GM19023 (cell line): Measurements from ENCODE around the gene MGARP.
A peak's percentile ranks its signal among the peaks of the same experiment; 100 is the strongest.
"Not testable (repeated sequence)": the region's sequence is repeated elsewhere in the genome, so short reads cannot be mapped to it uniquely, and the experiment has no call there.

Experiments
- ATAC-seq: cut with Tn5 transposase; IDR thresholded peaks from one replicate; pipeline ENCODE4 v1.9.1; 2021; ENCODE audit warnings: mild to moderate bottlenecking, moderate library complexity; ENCODE audit not compliant: unreplicated experiment

Gene MGARP

DNA sequence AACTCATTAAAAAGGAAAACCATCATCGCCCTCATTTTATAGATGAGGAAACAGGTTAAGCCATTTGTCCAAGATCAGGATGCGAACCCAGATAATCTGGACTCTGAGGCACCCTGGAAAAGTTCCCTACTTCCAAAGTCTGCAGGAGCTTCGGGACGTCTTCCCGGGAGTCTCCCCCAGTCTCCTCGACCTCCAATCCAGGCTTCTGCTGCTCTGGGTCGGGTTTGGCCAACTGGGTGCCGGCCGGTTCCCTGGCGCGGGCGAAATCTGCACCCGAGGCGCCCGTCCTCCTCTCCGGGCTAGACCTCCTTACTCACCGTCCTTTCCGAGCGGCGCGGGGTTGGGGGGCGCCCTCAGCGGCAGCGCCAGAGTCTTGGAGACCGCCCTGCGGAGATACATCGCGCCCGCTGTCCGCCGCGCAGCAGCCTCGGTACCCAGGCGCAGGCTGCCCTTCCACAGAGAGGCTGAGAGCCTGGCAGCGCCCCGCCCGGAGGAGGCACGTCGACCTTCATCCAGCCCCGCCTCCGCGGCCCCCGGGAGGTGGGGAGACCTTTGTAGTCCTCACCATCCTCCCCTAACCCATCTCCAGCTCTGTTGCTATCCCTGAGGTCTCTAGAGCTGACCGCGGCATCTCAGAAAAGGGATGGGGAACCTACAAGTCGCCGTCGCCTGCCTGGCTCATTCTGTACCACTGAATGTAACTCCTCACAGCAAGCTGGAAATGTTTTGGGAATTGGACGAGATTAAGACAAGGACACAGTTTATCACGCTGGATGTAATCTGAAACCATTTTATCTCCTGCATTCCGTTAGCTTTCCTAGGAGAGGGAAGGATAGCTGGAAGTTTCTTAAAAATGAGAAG is at the start of gene MGARP:
Gene MGARP, minus strand, starts transcription at position 466 of the 861 bp plus-strand sequence. Its CDS starts 67 bp downstream, at position 399.
- ATAC-seq, result peak; percentile 57

DNA sequence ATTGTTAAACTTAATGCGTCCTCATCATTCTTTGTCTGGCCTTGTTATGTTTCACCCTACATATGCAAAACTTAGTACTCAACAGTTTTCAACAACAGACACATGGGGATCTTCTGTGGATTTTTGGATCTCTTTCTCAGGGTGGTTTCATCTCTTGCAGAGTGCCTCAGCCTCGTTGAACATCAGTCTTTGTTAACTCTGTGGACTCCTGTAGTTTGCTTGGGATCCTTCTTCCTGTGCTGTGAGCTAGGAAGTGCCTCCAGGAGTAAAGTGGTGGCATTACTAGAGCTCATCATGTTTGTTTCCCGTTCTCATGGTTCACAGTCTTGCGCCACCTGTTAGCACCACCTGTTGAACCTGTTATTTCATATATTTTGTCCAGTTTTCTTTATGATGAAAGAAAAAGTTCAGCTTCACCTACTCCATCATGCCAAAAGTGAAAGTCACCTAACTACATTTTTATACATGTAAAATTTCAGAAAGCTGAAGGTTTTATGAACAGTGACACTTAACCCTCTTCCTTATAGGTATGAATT is 49.7 kb upstream of the MGARP start:
- no peak for ATAC-seq

DNA sequence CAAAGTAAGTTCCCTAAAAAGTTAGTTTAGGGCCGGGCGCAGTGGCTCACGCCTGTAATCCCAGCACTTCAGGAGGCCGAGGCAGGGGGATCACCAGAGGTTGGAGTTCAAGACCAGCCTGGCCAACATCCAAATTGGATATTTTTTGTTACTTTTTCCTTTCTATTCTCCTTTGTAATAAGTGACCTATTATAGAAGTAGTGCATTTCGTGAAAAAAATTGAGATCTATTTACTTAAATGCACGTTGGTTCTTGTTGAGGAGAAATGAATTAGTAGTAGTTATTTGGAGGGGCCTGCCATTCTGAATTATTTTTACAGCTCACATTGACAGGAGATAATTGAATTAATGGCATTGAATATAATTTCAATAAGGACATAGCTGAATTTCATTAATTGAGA is 44.6 kb upstream of the MGARP start:
- ATAC-seq, result no peak

DNA sequence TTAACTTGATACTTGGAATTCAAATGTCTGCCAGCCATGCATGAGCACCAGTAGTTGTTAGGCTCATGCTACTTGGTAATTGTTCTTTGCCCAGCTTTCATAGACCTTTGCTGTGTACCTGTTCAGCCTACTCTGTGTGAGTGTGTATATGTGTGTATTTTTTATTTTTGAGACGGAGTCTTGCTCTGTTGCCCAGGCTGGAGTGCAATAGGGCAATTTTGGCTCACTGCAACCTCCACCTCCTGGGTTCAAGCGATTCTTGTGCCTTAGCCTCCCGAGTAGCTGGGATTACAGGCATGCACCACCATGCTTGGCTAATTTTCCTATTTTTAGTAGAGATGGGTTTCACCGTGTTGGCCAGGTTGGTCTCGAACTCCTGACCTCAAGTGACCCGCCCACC is 42.5 kb upstream of the MGARP start:
- not testable (repeated sequence) for ATAC-seq

DNA sequence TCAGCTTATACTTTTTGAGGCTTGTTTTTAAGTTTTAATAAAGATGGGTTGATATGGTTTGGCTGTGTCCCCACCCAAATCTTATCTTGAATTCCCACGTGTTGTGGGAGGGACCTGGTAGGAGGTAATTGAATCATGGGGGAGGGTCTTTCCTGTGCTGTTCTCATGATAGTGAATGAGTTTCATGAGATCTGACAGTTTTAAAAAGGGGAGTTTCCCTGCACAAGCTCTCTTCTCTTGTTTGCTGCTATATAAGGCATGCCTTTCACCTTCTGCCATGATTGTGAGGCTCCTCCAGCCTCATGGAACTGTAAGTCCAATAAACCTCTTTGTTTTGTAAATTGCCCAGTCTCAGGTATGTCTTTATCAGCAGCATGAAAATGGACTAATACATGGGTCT is 42.0 kb upstream of the MGARP start:
- ATAC-seq, result not testable (repeated sequence)

DNA sequence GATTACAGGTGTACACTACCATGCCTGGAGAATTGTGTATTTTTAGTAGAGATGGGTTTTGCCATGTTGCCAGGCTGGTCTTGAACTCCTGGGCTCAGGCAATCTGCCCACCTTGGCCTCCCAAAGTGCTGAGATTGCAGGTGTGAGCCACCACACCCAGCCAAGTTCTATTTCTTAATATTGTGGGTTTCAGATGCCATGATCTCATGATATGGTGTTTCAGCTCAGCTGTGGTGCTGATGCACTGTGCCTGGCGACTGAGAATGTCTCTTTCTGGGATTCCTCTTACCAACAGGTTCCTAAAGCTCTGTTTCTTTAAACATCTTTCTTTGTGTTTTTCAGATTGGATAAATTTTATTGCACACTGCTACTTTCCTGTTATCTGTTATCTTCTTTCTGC is 39.5 kb upstream of the MGARP start:
- ATAC-seq, result no peak

DNA sequence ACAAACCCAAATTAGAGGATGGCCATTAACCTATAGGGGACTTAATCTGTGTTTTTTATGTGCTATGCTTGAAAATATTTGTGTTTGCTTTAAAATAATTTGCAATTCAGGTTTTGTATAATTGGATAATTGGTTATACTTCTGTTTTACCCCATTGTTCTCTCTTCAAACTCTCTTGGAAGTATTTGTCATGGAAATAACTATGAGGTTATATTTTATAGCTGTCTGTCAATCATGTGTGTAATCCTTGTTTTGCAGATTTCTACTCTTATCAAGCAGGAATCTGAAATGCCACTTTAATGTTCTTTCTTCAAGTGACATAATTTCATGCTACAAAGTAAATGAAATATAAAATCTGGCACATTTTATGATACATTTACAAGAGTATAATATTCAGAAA is 37.6 kb upstream of the MGARP start:
- ATAC-seq, result no peak

DNA sequence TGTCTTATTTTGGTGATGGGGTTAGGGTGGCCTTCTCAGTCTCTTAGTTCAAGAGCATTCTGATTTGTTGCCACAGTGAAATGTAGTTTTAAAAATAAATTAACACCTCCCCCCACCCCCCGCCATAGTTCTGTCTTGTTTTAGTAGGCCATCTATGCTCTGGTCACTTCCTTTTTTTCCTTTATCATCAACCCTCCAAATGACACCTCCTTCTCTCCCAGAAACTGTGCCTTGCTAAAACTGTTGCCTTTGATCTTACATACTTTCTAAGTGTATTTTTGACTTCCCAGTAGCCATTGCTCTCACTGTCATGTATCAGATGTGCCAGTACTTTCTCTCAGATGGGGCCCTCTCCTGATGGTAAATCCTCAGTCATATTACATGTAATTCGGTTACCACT is 36.7 kb upstream of the MGARP start:
- ATAC-seq, result no peak

DNA sequence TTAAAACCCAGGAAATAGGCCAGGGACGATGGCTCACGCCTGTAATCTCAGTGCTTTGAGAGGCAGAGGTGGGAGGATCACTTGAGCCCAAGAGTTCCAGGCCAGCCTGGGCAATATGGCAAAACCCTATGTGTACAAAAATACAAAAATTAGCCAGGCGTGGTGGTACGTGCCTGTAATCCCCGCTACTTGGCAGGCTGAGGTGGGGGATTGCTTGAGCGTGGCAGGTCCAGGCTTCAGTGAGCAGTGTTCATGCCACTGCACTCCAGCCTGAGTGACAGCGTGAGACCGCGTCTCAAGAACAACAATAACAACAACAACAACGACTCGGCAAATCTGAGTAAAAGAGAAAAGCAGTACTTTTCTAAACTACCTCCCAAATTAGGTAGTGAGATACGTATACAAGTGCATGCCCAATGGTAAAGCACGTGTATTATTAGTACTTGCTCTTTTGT is 35.2 kb upstream of the MGARP start:
- ATAC-seq, result peak; percentile 77

DNA sequence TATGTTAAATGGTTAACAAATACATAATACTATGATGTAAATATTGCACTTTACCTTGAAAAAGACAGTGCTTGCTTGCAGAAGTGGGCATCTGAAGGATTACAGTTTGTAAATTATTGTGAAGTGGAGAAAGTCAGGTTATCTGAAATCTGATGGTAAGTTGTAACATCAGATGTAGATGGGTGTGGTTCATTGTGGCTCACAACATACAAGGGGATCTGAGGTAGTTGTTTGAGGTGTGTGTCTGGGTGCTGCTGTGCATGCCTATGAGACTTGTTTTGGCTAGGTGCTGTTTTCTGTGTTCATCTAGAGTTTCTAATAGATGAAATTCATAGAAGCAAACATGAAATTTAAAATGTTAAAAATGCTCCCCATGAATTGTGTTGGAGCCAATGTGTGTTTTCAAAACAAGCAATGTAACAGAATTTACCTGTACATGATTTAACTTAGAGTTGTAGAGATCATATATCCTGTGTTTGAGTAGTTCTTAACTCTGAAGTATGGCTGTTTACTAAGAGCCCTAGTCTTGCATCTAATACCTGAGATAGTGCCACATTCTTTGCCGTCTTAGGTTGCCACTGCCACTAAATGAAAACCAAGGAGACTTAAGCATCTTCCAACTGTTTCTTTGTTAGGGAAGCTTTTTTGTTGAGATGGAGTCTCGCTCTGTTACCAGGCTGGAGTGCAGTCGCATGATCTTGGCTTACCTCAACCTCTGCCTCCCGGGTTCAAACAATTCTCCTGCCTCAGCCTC is 34.2 kb upstream of the MGARP start:
- ATAC-seq, result no peak

DNA sequence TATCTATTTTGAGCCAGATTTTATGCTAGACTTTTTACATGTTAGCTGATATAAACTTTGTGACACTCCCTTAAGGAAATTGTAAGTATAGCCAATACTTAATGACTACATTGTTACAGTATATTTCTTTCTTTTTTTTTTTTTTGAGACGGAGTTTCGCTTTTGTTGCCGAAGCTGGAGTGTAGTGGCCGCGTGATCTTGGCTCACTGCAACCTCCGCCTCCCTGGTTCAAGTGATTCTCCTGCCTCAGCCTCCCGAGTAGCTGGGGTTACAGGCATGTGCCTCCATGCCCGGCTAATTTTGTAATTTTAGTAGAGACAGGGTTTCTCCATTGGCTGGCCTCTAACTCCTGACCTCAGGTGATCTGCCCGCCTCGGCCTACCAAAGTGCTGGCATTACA is 33.4 kb upstream of the MGARP start:
- not testable (repeated sequence) for ATAC-seq

DNA sequence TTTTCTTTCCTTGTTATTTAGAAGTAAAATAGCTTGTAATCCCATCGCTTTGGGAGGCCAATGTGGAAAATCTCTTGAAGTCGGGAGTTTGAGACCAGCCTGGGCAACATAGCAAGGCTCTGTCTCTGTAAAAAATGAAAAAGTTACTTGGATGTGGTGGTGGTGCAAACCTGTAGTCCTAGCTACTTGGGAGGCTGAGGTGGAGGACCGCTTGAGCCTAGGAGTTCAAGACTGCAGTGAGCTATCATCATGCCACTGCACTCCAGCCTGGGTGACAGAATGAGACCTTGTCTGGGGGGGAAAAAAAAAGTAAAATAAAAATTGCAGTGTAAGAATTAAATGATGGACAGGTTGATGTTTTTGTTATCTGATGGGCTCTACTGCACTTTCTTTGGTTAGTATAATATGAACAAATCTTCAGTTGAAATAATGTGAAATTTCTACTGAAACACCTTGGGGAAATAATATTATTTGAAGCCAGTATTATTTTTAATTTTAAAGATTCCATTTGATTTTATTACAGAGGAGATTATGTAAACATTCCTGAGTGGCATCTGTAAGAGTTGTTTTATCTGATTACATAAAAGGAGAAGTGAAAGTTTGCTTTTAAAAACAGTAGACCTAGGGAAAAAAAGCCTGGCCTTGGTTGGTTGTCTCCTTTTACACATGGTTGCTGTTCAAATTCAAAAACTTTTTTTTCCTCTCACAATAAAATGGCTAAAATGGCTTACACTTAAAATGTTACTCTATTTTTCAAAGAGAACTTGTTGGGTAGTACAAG is 32.7 kb upstream of the MGARP start:
- ATAC-seq, result no peak

DNA sequence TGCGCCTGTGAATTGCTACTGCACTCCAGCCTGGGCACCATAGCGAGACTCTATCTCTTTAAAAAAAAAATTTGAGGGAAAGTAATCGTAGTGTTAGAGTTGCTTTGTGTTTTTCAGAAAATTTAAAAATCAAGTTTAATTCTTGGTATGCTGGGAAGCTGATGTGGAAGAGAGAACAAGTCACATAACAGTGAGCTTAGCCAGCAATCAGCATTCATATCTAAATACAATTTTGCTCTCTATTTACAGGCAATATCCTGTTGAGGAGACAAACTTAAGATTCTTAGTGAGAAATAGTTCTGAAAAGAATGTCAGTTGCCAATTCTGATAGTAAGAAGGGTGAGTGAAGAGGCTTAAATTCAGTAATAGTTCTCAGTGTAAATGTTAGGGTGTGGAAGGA is 31.9 kb upstream of the MGARP start:
- ATAC-seq, result no peak

DNA sequence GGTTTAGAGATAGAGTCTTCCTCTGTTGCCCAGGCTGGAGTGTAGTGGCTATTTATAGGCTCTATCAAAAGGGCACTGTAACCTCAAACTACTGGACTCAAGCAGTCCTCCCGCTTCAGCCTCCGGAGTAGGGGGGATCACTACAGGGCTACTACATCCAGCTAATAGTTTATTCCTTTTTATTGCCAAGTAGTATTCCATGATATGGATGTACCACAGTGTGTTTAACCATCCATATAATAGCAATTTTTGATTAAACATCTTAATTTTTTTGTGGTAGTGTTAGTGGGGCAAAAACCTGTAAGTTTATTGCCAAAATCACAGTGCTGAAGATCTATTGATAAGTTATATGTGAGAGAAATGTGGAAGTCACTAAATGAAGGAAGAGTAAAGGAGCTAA is 24.9 kb upstream of the MGARP start:
- ATAC-seq, result no peak

DNA sequence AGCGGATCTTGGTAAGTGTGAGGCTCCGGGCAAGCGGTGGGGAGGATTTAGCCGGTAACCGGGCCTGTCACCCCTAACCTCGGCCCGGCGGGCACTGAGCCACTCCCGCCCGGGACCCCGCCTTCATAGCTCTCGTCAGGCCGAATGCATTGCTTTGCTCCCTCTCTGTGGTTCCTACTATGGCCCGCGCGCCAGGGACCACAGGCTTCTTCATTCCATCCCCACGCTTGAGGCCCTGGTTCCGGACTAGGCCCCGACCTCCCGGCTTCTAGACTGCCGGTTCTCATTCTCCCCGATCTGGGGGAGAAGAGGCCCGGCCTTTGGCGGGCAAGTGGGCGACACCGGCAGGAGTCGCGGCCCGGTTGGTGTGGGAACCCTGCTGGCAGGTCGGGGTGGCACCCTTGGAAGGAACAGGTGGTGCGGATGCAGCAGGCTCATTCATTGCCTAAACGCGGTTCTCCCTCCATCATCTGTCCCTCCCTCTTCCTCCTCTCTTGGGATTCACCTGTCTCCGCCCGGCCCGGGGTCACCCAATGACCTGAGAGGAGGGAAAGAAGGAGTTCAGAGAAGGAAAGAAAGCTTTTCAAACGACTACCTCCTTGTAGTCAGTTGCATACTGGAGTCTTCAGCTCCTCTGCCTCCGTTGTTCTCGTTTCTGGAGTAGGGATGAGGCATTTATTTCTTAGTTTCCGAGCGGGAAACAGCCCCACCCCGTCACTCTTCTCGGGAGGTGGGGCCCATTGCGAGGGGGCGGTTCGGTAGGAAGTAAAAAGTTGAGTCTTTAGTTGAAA is 22.0 kb upstream of the MGARP start, which contains the start of gene NDUFC1:
Gene NDUFC1, minus strand, starts transcription at position 657 of the 791 bp plus-strand sequence. CDS start 6,679 bp downstream, outside the sequence.
- ATAC-seq, result peak; percentile 40

DNA sequence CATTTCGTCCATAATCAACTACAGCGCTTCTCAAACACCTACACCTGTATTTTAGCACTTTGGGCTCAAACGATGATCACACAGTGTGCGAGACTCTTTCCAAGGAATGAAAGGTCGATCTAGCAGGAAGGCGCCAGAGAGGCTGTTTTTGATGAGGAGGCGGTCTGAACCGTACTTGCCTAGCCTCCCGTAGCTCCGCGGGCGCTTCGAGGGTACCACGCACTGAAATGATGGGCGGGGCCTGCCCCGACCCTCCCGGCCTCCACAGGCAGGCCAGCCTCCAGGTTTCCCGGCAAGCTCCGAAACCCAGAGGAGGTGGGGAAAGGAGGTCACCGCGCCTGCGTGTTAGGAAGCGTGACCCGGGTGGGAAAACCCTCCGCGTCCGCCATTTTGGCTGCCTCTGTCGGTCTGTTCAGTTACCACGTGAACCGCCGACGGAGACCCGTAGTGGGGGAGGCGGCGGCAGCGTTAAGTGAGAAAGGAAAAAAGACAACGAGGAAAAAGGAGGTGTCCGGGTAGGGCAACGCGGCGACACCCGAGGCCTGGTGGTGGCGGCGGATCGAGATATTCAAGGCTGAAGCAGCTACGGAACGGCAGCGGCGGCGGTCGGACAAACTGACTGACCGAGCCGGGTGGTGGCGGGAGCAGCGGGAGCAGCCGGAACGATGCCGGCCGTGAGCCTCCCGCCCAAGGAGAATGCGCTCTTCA is 21.2 kb upstream of the MGARP start, which contains the start of gene NAA15:
Gene NAA15, plus strand, starts transcription at position 393 of the 708 bp plus-strand sequence. Its CDS starts 273 bp downstream, at position 666.
- ATAC-seq, result peak; percentile 87

DNA sequence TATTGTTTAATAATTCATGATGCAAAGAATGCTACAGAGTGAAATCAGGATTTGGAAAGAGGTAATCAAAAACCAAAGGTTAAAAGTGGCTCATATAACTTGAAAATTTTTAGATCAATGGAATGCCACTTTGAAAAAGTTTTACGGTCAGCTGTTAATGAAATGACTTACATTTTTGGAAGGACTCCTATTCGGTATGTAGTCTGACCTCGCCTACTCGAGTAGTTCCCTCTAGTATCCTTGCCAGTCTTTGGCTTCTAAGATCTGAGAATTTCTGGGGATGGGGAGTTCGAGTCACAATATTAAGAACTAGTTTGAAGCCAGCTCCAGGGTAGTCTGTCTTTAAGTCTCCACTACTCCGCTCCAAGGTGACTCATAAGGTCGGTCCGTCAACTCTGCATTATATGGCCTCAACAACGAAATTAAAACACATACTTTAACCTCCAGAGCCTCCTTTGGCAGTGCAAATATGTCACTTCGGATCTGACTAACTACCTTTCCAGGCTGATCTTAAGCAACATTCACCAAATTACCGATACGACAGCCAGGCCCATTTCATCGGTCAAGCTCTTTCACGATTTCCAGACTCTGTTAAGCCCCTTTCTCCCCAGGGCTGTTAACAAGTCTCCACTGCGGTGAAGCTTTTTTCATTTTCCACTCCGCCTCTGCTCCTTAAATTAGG is 20.5 kb upstream of the MGARP start:
- ATAC-seq, result peak; percentile 7

DNA sequence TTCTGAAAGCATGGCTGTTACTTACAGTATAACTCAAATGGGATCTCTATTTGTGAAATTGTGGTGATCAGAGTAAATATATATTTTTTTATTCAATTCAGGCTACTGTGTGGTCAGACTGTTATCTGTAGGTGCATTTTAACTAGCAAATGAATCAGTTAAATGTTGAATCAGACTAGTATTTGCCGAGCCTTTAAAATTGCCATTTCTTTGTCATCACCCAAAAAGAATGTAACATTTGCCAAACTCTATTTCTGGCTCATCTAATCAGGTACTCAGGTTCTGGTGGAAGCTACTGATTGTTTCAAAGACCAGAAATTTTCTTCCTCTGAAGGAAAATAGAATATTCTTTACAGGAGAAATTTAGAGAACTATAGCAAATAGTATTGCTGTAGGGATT is 19.5 kb upstream of the MGARP start:
- ATAC-seq, result no peak

DNA sequence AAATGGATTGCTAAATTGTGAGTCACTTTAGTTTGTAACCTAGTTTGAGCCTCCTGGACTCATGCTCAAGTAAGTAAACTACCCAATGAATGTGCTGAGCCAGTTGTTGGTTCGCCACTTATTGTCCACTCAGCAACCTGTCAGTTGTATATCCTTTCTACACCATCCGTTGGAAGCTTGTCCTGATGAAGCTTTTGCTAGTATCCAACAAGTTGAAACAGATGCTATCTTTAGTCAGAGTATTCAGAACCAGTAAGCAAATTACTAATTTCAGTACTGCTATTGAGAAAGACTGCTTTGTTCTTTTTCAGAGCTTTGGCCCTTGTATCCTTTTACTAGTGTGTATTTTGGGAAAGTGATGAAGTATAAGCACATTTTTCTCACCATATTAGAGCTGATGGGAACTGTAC is 17.0 kb upstream of the MGARP start:
- ATAC-seq, result no peak
